Measurements from ENCODE around the gene NDFIP1.
"Not testable (repeated sequence)": the region's sequence is repeated elsewhere in the genome, so short reads cannot be mapped to it uniquely, and the experiment has no call there.

Gene NDFIP1

DNA sequence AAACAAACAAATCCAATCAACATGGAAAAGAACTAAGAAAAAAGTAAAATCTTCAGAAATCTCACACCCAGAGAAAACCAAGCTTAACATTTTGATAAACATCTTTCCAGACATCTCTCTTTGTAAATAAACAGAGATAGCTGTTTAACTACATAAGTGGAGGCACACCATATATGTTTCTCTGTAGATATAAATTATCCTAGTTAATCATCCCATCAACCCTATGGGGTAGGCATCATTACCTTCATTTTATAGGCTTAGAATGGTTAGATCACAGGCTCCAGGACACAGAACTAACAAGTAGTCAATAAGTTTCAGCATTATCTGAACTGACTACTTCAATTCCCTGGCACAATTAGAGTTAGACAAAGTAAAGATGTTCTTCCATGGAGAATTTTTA, 22.4 kb upstream of the NDFIP1 start:
- Histone ChIP-seq H3K27me3 (ENCODE audit: control insufficient read depth in 3 of 3, insufficient read depth in 3 of 3, low read depth in 1 of 3, low read length in 3 of 3) (no peaks in the 10 kb centered on the region), H3K18ac (ENCODE audit: low read length) (no peak overlapping the region), H4K91ac (ENCODE audit: low read depth, low read length, poor library complexity) (no peak overlapping the region), H3K36me3 (replicated peaks in 1 of 2; ENCODE audit: control insufficient read depth in 2 of 2, insufficient read depth in 2 of 2, low read length in 2 of 2) (no peaks in the 10 kb centered on the region), H3K27ac (replicated peaks; ENCODE audit: low read length) (no peak overlapping the region), H2BK5ac (ENCODE audit: low read length) (no peak overlapping the region), H3K4ac (ENCODE audit: low read length) (no peak overlapping the region), H3K9ac (ENCODE audit: low read depth, low read length, poor library complexity) (no peak overlapping the region), H3K4me1 (ENCODE audit: control insufficient read depth in 2 of 2, insufficient read depth in 1 of 2, low read depth in 1 of 2, low read length in 2 of 2) (peaks cover 5 to 6% of the 10 kb centered on the region in 2 donors), H3K4me3 (ENCODE audit: low read length in 2 of 2) (no peak overlapping the region), H3K4me2 (ENCODE audit: insufficient read depth, low read length, poor library complexity, severe bottlenecking) (no peak overlapping the region), H2AK5ac (ENCODE audit: low read depth, low read length) (no peak overlapping the region), H3K79me1 (ENCODE audit: low read depth, low read length) (no peaks in the 10 kb centered on the region), H2BK120ac (ENCODE audit: low read depth, low read length) (no peak overlapping the region), H2AFZ (ENCODE audit: low read length) (no peak overlapping the region), H2BK12ac (ENCODE audit: low read length) (no peak overlapping the region), H4K8ac (ENCODE audit: low read depth, low read length) (no peak overlapping the region), H3K9me3 (replicated peaks in 1 of 2; ENCODE audit: control insufficient read depth in 2 of 2, insufficient read depth in 1 of 2, low read depth in 1 of 2, low read length in 2 of 2) (no peaks in the 10 kb centered on the region), H3K14ac (ENCODE audit: low read length) (no peak overlapping the region), H3K23ac (ENCODE audit: low read depth, low read length, poor library complexity) (no peak overlapping the region), H2BK15ac (ENCODE audit: low read length) (no peak overlapping the region)
- no peak for DNase-seq (ENCODE audit: low spot score)

DNA sequence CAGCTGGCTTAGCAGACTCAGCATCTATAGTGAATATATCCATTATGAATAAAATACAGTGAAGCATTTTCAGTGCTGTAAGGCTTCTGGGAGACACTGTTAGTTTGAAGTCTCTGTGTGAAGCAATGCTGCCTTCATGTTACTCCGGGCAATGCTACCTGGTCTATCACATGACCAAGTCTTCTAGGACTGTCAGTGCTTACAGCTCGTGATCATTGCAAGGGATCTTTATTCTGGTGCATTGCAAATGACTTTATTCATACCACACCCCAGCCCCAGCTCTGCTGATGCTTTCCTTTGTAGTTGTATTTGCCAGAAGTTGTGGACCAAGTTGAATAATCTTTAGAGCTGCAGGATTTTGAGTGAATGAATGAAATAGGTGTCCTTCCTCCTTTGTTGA, 21.9 kb upstream of the NDFIP1 start:
- no CpG with 5 or more reads among the region's 2 CpGs for WGBS, 2 donors (ENCODE audit: extremely low coverage in 2 of 2, insufficient read length in 2 of 2, insufficient replicate concordance in 1 of 2)
- Histone ChIP-seq H4K8ac (ENCODE audit: low read depth, low read length) (no peak overlapping the region), H3K9ac (ENCODE audit: low read depth, low read length, poor library complexity) (no peak overlapping the region), H2BK5ac (ENCODE audit: low read length) (no peak overlapping the region), H3K9me3 (replicated peaks in 1 of 2; ENCODE audit: control insufficient read depth in 2 of 2, insufficient read depth in 1 of 2, low read depth in 1 of 2, low read length in 2 of 2) (no peaks in the 10 kb centered on the region), H3K27ac (replicated peaks; ENCODE audit: low read length) (no peak overlapping the region), H2AFZ (ENCODE audit: low read length) (no peak overlapping the region), H3K4ac (ENCODE audit: low read length) (no peak overlapping the region), H3K14ac (ENCODE audit: low read length) (no peak overlapping the region), H2AK5ac (ENCODE audit: low read depth, low read length) (no peak overlapping the region), H3K79me1 (ENCODE audit: low read depth, low read length) (no peaks in the 10 kb centered on the region), H2BK15ac (ENCODE audit: low read length) (no peak overlapping the region), H3K4me2 (ENCODE audit: insufficient read depth, low read length, poor library complexity, severe bottlenecking) (no peak overlapping the region), H3K27me3 (ENCODE audit: control insufficient read depth in 3 of 3, insufficient read depth in 3 of 3, low read depth in 1 of 3, low read length in 3 of 3) (no peaks in the 10 kb centered on the region), H2BK120ac (ENCODE audit: low read depth, low read length) (no peak overlapping the region), H3K36me3 (replicated peaks in 1 of 2; ENCODE audit: control insufficient read depth in 2 of 2, insufficient read depth in 2 of 2, low read length in 2 of 2) (no peaks in the 10 kb centered on the region), H4K91ac (ENCODE audit: low read depth, low read length, poor library complexity) (no peak overlapping the region), H3K4me3 (ENCODE audit: low read length in 2 of 2) (no peak overlapping the region), H3K4me1 (ENCODE audit: control insufficient read depth in 2 of 2, insufficient read depth in 1 of 2, low read depth in 1 of 2, low read length in 2 of 2) (peaks cover 5 to 6% of the 10 kb centered on the region in 2 donors), H3K23ac (ENCODE audit: low read depth, low read length, poor library complexity) (no peak overlapping the region), H3K18ac (ENCODE audit: low read length) (no peak overlapping the region), H2BK12ac (ENCODE audit: low read length) (no peak overlapping the region)
- no peak for DNase-seq (ENCODE audit: low spot score)

DNA sequence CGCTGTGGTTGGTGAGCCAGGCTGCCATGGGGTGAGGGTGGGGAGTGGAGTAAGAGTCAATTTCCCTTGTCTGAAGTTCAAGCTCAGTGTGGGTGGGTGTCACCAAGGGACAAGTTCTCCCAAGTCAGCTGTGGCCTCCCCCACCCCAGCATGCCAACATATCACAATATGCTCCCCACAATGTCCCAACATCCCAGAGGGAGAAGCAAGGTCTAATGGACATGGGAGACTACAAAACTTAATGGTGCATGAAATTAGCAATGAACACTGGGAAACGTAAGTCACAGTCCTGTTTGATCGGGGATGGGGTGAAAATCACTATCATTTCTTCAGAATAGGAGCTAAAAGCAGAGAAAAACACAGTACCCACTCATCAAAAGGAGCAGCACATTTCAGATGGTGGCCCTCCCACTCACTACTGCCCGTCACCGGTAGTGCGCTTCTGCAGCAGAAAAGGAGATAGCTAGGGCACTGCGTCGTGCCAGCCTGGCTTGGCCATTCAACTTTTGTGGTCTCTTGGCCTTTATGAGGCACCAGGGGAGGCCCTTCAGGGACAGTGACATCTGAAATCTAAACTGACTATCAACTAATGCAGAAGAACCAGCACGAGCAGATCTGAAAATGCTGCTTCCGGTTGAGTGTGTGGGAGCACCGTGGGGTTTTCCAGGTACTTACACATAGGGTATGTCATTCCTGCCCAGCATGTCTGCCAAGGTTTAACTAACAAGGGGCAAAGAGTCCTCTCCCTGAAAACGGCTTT, 20.5 kb upstream of the NDFIP1 start:
- no CpG with 5 or more reads among the region's 12 CpGs for WGBS, 2 donors (ENCODE audit: extremely low coverage in 2 of 2, insufficient read length in 2 of 2, insufficient replicate concordance in 1 of 2)

DNA sequence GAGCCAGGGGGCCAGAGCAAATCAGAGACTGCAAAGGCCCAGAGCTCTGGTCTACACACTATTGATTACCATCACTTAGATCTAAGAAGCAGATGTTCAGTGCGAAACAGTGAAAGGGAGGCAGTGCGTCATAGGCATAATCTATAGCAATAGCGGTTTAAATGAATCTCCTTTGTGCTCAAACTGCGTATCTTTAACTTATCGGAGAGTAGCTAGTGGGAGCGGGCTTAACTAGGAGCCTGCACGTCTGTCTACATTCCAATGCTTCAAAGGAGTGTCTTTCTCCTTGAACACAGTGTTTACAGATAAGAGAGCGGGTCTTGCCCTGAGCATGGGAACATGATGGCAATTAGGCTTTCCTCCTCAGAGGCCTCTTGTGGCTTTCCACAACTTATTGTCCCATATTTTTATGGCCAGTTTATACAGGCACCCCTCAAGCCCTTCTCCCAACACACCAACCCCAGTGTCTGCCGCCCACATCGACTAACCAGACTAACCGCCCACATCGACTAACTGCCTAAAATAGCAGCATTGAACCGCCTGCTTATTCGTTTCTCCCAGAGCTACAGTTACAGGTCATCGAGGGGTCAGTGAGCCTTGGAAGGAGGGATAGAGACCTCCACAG, 19.6 kb upstream of the NDFIP1 start:
- not testable (repeated sequence) for H3K36me3 ChIP-seq (replicated peaks in 1 of 2; ENCODE audit: control insufficient read depth in 2 of 2, insufficient read depth in 2 of 2, low read length in 2 of 2); H3K23ac ChIP-seq (ENCODE audit: low read depth, low read length, poor library complexity); H3K9ac ChIP-seq (ENCODE audit: low read depth, low read length, poor library complexity); H3K79me1 ChIP-seq (ENCODE audit: low read depth, low read length); H3K9me3 ChIP-seq (replicated peaks in 1 of 2; ENCODE audit: control insufficient read depth in 2 of 2, insufficient read depth in 1 of 2, low read depth in 1 of 2, low read length in 2 of 2); H3K4me2 ChIP-seq (ENCODE audit: insufficient read depth, low read length, poor library complexity, severe bottlenecking); H2AK5ac ChIP-seq (ENCODE audit: low read depth, low read length); H3K27me3 ChIP-seq (ENCODE audit: control insufficient read depth in 3 of 3, insufficient read depth in 3 of 3, low read depth in 1 of 3, low read length in 3 of 3); H2BK5ac ChIP-seq (ENCODE audit: low read length); H3K27ac ChIP-seq (replicated peaks; ENCODE audit: low read length); H3K4me1 ChIP-seq (ENCODE audit: control insufficient read depth in 2 of 2, insufficient read depth in 1 of 2, low read depth in 1 of 2, low read length in 2 of 2); H3K4ac ChIP-seq (ENCODE audit: low read length); H3K4me3 ChIP-seq (ENCODE audit: low read length in 2 of 2); H2BK12ac ChIP-seq (ENCODE audit: low read length); H4K8ac ChIP-seq (ENCODE audit: low read depth, low read length); H4K91ac ChIP-seq (ENCODE audit: low read depth, low read length, poor library complexity); H2AFZ ChIP-seq (ENCODE audit: low read length); H2BK15ac ChIP-seq (ENCODE audit: low read length); H3K18ac ChIP-seq (ENCODE audit: low read length); H3K14ac ChIP-seq (ENCODE audit: low read length); H2BK120ac ChIP-seq (ENCODE audit: low read depth, low read length); DNase-seq (ENCODE audit: low spot score)
- WGBS, 2 donors (ENCODE audit: extremely low coverage in 2 of 2, insufficient read length in 2 of 2, insufficient replicate concordance in 1 of 2) = no CpG with 5 or more reads among the region's 15 CpGs

More for the DNA sequence above, 20.5 kb upstream of the NDFIP1 start:
- no peaks in the 10 kb centered on the region for H3K79me1 ChIP-seq (ENCODE audit: low read depth, low read length)
- H2BK12ac ChIP-seq (ENCODE audit: low read length) = no peak overlapping the region
- H3K36me3 ChIP-seq (replicated peaks in 1 of 2; ENCODE audit: control insufficient read depth in 2 of 2, insufficient read depth in 2 of 2, low read length in 2 of 2) = no peaks in the 10 kb centered on the region
- H3K4me3 ChIP-seq (ENCODE audit: low read length in 2 of 2) = no peak overlapping the region
- H3K27ac ChIP-seq (replicated peaks; ENCODE audit: low read length) = no peak overlapping the region
- peaks cover 5% of the 10 kb centered on the region in 2 donors for H3K4me1 ChIP-seq (ENCODE audit: control insufficient read depth in 2 of 2, insufficient read depth in 1 of 2, low read depth in 1 of 2, low read length in 2 of 2)
- H2BK120ac ChIP-seq (ENCODE audit: low read depth, low read length) = no peak overlapping the region
- H2AFZ ChIP-seq (ENCODE audit: low read length) = no peak overlapping the region
- DNase-seq (ENCODE audit: low spot score) = no peak
- no peaks in the 10 kb centered on the region for H3K9me3 ChIP-seq (replicated peaks in 1 of 2; ENCODE audit: control insufficient read depth in 2 of 2, insufficient read depth in 1 of 2, low read depth in 1 of 2, low read length in 2 of 2)
- H2BK15ac ChIP-seq (ENCODE audit: low read length) = no peak overlapping the region
- no peak overlapping the region for H4K8ac ChIP-seq (ENCODE audit: low read depth, low read length)
- no peak overlapping the region for H3K14ac ChIP-seq (ENCODE audit: low read length)
- no peak overlapping the region for H3K4me2 ChIP-seq (ENCODE audit: insufficient read depth, low read length, poor library complexity, severe bottlenecking)
- H3K27me3 ChIP-seq (ENCODE audit: control insufficient read depth in 3 of 3, insufficient read depth in 3 of 3, low read depth in 1 of 3, low read length in 3 of 3) = no peaks in the 10 kb centered on the region
- no peak overlapping the region for H2BK5ac ChIP-seq (ENCODE audit: low read length)
- no peak overlapping the region for H3K4ac ChIP-seq (ENCODE audit: low read length)
- H3K23ac ChIP-seq (ENCODE audit: low read depth, low read length, poor library complexity) = no peak overlapping the region
- no peak overlapping the region for H2AK5ac ChIP-seq (ENCODE audit: low read depth, low read length)
- no peak overlapping the region for H4K91ac ChIP-seq (ENCODE audit: low read depth, low read length, poor library complexity)
- no peak overlapping the region for H3K18ac ChIP-seq (ENCODE audit: low read length)
- no peak overlapping the region for H3K9ac ChIP-seq (ENCODE audit: low read depth, low read length, poor library complexity)
